ENCODE measurements around the gene ELMO1. TPM values are rescaled to one million over a fixed set of nuclear protein-coding genes. Genes with fewer than 3 reads are reported as not detected.

ELMO1 gene
- total and polyA plus RNA-seq, 2 of the 13 experiments (the other 11 are each of a cell fraction or from before 2014, with no cell fraction given), result 0.11 to 0.17 TPM

- TF ChIP-seq ZNF33A (CRISPR knock-in tag; IDR thresholded peaks at IDR 0.05; ENCODE audit: borderline replicate concordance), result no peak
- TF ChIP-seq ATRX (CRISPR knock-in tag; IDR thresholded peaks at IDR 0.05; ENCODE audit: borderline replicate concordance), result no peak
- no peak for TF ChIP-seq TMF1 (CRISPR knock-in tag; IDR thresholded peaks at IDR 0.05; ENCODE audit: low read depth)
- no peak for TF ChIP-seq HNRNPH1 (optimal IDR thresholded peaks at IDR 0.05; ENCODE audit: low read depth, low read length)
- TF ChIP-seq ZBTB14 (CRISPR knock-in tag; IDR thresholded peaks at IDR 0.05), result no peak
- TF ChIP-seq DR1 (CRISPR knock-in tag; IDR thresholded peaks at IDR 0.05), result no peak
- peak; percentile 85 for TF ChIP-seq ZMYM3 (CRISPR knock-in tag; IDR thresholded peaks at IDR 0.05)
- TF ChIP-seq ZBTB1 (CRISPR knock-in tag; IDR thresholded peaks at IDR 0.05; ENCODE audit: borderline replicate concordance), result no peak
- no peak for TF ChIP-seq ZNF335 (CRISPR knock-in tag; IDR thresholded peaks at IDR 0.05)
- no peak for TF ChIP-seq CREBL2 (CRISPR knock-in tag; IDR thresholded peaks at IDR 0.05; ENCODE audit: borderline replicate concordance)
- no peak for TF ChIP-seq KDM5A (IDR thresholded peaks at IDR 0.05; ENCODE audit: borderline replicate concordance, low read length)
- no peak for TF ChIP-seq TERF1 (CRISPR knock-in tag; IDR thresholded peaks at IDR 0.05)
- TF ChIP-seq AFF4 (CRISPR knock-in tag; IDR thresholded peaks at IDR 0.05), result no peak
- no peak for TF ChIP-seq ZNF256 (CRISPR knock-in tag; conservative IDR thresholded peaks at IDR 0.05)
- no peak for TF ChIP-seq NRL (CRISPR knock-in tag; IDR thresholded peaks at IDR 0.05; ENCODE audit: borderline replicate concordance)
- 0 out of 2 replicates have a peak, but pooled peaks have one; percentile 74 for TF ChIP-seq ETV6 (CRISPR knock-in tag; conservative IDR thresholded peaks at IDR 0.05)
- TF ChIP-seq SKIL (CRISPR knock-in tag; IDR thresholded peaks at IDR 0.05; ENCODE audit: borderline replicate concordance), result peak; percentile 95
- TF ChIP-seq ZNF660 (CRISPR knock-in tag; IDR thresholded peaks at IDR 0.05; ENCODE audit: borderline replicate concordance, low read depth), result no peak
- TF ChIP-seq BHLHE40 (IDR thresholded peaks at IDR 0.05; ENCODE audit: low read length), result peak; percentile 30; the same call in 1 of the 2 replicates
- no peak for TF ChIP-seq ATM (IDR thresholded peaks at IDR 0.05; ENCODE audit: borderline replicate concordance)
Observed at GRCh38 chr7:36949711-36950600, 498.7 kb downstream of the ELMO1 start (continued).

Data from HepG2 (cell line).